NCI-H82 treated with DMSO at 0.1 percent for 48 hours (cell line): ENCODE measurements around the gene DLX3.
A peak's percentile ranks its signal among the peaks of the same experiment; 100 is the strongest.

ENCODE experiments used
- DNase-seq: peaks from one replicate; lab custom pipeline; 2025; ENCODE audit not compliant: unreplicated experiment; lab: John Stamatoyannopoulos, UW

DLX3 gene

GRCh38 chr17:50024808-50025207, 29.8 kb upstream of the DLX3 start:
- DNase-seq = no peak

- DNase-seq = no peak
Measured at GRCh38 chr17:50023520-50023919, 28.5 kb upstream of the DLX3 start.

- no peak for DNase-seq
Measured at GRCh38 chr17:50022463-50023130, 27.6 kb upstream of the DLX3 start.

GRCh38 chr17:50021681-50022370, 26.8 kb upstream of the DLX3 start:
- no peak for DNase-seq

GRCh38 chr17:50020841-50021599, 26.0 kb upstream of the DLX3 start:
- no peak for DNase-seq

DNA sequence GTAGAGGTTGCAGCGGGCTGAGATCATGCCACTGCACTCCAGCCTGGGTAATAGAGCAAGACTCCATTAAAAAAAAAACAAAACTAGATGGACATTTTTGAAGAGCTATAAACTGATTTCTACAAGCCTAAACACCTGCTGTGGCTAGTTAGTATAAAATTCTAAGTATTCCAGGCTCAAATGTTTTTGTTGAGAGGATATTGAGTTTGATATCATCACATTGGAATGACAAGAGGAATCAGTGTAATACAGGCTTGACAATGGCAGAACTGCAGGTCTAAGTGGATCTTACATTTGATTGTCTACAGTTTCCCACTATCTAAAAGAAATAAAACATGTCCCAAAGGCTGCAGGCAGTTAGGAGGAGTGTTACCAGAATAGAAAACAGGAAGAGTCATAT, 23.9 kb upstream of the DLX3 start:
- DNase-seq = no peak

- no peak for DNase-seq
Measured at GRCh38 chr17:50015146-50015545, 20.1 kb upstream of the DLX3 start.

DNA sequence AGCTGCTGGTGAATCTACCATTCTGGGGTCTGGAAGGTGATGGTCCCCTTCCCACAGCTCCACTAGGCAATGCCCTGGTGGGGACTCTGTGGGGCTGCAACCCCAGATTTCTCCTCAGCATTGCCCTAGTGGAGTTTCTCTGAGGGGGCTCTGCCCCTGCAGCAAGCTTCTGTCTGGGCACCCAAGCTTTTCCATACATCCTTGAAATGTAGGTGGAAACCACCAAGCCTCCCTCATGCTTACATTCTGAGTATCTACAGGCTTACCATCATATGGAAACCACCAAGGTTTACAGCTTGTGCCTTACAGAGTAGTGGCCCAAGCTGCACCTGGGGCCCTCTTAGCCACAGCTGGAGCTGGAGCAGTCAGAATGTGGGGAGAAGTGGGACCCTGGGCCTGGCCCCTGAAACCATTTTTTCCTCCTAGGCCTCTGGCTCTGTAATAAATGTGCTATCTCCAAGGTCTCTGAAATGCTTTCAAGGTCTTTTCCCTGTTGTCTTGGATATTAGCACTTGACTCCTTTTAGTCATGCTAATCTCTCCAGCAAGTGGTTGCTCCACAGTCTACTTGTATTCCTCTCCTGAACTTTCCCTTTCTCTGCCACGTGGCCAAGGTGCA, 19.6 kb upstream of the DLX3 start:
- DNase-seq = no peak

DNA sequence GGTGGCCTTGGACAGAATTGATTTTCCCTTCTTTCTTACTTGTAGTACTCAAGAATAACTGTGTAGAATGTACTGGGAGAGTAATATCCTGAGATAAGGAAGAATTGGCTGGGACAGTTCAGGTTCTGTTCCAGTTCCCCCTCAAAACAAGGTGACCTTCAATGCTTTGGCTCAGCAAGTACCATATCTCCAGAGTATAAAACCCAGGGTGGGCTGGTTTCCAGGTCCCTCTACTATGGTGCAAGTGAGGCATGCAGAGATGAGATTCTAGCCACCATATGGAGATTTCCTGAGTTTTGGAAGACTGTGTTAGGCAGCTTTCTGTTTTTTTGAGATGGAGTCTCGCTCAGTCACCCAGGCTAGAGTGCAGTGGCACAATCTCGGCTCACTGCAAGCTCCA, 18.1 kb upstream of the DLX3 start:
- no peak for DNase-seq

- DNase-seq = no peak
Measured at GRCh38 chr17:50009282-50009681, 14.3 kb upstream of the DLX3 start.

GRCh38 chr17:50003911-50004310, 8.9 kb upstream of the DLX3 start:
- DNase-seq = no peak

DNA sequence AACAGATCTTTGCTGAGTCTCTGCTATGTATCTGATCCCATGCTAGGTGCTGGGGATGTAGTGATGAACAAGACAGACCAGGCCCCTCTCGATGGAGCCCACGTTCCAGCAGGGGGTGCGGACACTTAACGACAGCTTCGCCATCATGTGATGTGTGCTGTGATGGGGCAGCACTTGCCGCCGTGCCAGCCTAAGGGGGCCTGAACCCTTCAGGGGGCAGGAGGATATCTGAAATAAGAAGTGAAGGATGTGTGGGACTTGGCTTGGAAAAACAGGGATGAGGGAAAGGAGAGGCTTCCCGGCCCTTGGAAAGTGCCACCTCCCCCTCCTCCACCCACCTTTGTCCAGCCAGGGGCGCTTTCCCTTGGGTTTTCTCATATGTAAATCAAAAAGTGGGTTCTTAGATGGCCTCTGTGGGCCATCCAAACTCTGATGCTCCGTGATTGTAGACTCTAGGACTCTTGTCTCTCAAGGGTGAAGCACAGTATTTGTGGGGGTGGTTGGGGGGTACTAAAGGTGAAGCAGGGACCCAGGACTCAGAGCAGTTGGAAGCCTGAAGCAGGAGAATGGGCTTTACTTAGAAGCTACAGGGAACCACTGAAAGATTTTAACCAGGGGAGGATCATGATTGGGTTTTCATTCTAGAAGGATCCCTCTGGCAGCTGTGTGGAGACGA, 4.0 kb upstream of the DLX3 start:
- no peak for DNase-seq

- DNase-seq = peak; percentile 75
Measured at GRCh38 chr17:49997773-49998703, 3.0 kb upstream of the DLX3 start.

DNA sequence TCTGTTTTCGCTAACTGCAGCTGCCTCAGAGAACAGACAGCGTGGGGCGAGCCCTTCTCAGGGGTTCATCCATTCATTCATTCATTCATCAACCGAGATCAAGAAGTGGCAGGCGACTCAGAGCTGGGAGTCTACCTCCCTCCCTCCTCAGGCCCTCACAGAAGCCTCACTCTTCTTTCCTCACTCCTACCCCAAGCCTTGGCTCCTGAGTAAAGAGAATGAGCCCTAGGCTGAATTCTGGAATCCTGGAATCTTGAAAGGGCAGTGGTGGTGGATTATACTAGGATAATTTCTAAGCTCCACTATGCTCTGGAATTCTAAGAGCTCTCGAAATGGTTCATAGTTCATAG, 2.3 kb upstream of the DLX3 start:
- no peak for DNase-seq

GRCh38 chr17:49996495-49997300, 1.7 kb upstream of the DLX3 start:
- peak; percentile 47 for DNase-seq

DNA sequence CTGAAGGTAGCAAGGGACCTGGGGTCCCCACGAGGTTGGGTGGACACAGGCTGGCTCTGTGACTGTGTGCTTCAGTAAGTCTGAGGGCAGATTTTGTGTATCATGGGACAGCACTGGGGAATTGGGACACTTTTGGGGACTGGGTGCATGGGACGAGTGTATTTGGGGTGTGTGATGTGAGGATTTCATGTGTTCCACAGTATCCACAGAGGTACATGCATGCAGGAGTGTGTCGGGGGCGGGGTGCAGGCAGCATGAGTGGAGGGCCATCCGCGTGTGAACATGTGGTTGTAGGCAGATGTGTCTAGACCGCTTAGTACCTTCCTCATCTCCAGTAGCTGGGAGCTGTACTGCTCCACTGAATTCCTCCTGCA, 1.1 kb upstream of the DLX3 start:
- no peak for DNase-seq

DNA sequence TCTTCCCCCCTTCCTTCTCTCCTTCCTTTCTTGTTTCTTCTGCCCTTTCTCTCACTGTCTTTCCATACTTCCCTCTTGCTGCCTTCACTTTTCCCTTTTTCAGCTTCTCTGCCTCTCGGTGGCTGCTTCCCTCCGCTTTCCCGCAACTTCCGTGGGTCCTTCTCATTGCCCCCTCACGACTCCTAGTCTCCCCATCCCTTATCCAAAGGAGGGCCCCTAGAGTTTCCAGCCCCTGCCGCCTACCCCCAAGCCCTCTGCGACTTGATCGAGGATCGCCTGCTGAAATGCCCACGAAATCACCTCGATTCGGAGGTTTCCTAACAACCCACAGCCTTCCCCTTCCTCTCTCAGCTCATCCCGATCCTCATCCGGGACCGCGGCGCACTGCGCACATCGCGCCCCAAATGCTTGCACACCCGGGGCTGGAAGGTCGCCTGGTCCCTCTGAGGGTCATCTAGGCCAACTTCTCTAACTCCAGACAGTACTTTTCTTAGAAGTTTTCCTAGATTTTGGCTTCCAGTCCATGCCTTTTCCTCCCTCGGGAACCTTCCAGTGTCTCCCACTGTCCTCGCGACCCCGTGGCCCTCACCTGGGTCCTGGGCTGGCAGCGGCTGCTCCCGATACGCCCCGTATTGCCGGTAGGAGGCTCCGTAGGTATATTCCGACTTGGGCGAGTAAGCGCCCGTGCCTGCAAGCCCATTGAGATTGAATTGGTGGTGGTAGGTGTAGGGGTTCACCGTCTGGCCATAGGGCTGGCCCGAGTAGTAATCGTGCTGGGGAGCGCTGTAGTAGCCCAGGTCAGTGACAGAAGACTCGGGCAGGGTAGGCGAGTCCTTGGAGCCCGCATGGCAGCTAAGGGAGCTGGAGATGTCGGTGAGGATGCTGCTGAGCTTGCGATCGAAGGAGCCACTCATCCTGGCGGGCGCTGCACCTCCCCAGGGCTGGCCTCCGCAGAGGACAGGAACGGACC, 654 bp downstream of the DLX3 start:
- no peak for DNase-seq

DNA sequence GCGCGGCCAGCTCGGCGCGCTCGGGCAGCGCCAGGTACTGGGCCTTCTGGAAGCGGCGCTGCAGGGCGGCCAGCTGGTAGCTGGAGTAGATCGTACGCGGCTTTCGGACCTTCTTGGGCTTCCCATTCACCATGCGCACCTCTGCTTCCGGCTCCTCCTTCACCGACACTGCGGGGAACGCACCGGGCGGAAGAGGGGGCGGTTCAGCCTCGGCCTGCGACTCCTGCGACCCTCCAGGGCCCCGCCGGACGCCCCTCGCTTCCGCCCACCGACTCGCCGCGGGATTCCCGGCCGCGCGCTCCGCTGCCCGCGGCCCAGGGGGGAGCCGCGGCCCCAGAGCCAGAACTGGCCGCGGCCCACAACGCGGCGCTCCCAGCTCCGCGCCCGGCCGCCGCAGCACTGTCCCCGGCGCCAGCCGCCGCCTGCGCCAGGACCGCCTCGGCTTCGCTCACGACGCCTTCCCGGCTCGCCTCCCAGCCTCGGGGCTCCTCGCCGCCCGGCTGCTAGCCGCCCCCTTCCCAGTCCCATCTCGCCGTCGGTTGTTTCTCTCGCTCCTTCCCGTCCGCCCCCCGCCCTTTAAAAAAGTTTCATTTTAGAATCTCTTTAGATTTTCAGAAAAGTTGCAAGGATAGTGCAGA, 1.5 kb downstream of the DLX3 start:
- DNase-seq = no peak
